Lung microvascular endothelial cell (primary cell): ENCODE results near the gene CRISP3. TPM values are rescaled to one million over a fixed set of nuclear protein-coding genes. Genes with fewer than 3 reads are reported as not detected.
"Not testable (repeated sequence)": the region's sequence is repeated elsewhere in the genome, so short reads cannot be mapped to it uniquely, and the experiment has no call there.

Experiments used
- DNase-seq, 2 donors: peaks; one replicate each; pipeline versions ENCODE4 v3.0.0 to v3.0.0-alpha.2; 2010; ENCODE audit warnings: low read depth in 2 of 2
- total RNA-seq: library from RNA; depleted of rRNA; stranded (reverse); fragments of >200 nt; gene quantifications from 2 replicates; pipeline ENCODE4 v1.2.1, GENCODE V29; 2014

The CRISP3 gene, protein sequence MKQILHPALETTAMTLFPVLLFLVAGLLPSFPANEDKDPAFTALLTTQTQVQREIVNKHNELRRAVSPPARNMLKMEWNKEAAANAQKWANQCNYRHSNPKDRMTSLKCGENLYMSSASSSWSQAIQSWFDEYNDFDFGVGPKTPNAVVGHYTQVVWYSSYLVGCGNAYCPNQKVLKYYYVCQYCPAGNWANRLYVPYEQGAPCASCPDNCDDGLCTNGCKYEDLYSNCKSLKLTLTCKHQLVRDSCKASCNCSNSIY
- not detected in 2 replicates for total RNA-seq

DNA sequence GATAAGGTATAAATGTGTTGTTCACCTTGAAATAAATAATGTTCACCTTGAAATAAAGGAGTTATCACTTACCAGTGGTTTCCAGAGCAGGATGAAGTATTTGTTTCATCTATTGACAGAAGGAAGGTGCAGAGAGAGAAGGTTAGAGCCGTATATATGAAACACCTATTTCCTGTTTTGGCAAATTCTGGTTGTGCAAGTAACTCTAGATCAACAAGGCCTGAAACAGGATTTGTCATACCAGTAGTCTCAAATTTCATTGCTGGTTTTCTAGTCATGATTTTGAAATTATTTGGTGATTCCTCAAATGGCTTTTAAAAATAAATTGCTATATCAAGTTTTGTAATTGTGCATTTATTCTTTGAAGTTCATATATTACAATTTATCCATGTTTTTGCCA, at the start of gene CRISP3:
TSS of gene CRISP3 (minus strand) at position 130 of the 400 bp plus-strand sequence. CDS start at position 109, 21 bp downstream.
- no peak for DNase-seq

DNA sequence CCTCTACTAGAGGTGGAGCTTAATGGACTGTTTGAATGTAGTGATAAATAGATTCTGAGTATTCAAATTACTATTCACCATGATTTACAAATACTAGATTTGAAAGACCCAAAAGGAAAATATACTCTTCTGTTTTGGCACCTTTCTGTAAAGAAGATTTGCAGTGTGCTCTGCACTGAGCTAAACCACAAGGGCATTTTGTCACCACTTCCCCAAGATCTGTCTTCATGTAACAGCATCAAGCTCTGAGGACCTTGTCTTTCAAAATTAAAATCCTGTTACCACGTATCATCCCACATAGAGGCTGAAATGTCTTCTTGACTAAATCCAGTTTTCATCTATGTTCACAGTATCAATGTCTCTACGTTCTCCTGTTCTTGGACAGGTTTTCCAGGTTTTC, 46.2 kb upstream of the CRISP3 start:
- no peak for DNase-seq

DNA sequence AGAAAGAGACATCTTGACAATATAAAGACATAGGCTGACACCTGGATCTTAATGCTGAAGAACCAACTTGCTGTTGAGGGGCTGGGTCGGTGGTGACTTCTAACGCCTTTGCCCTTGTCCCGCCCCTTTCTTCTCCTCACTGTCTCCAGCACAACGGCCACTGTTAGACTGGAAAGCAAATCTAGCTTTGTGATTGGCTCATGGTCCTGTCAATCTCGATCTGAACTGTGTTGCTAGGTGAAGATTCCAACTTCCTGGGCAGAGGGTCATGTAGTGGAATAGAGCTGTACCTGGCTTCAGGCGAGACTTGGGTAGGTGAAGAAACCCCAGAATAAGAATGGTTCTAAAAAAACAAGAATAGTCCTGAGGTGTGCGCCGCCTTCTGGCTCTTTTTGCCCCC, 43.0 kb upstream of the CRISP3 start, which contains the start of gene PGK2:
TSS of gene PGK2 (minus strand) at position 110 of the 400 bp plus-strand sequence. CDS start at position 12, 98 bp downstream.
- DNase-seq: peak in 1 of 2 donors; percentile 1

DNA sequence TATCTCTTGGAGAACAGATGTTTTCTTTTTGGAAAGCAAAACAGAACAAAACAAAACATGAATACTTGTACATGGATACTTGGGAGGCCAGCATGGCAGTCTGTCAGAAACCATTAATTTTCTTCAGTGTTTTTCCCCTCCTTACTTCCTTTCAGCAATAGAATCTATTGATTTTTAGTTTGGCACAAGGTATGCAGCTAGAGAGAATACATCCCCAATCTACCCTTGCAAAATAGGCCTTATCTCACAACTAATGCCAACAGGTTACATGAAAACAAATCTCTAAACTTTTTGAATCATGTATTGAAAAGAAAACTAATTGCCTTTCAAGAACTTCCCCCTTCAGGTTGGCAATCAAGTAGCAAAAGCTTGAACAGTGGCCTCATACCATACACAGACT, 40.1 kb upstream of the CRISP3 start:
- DNase-seq: no peak

DNA sequence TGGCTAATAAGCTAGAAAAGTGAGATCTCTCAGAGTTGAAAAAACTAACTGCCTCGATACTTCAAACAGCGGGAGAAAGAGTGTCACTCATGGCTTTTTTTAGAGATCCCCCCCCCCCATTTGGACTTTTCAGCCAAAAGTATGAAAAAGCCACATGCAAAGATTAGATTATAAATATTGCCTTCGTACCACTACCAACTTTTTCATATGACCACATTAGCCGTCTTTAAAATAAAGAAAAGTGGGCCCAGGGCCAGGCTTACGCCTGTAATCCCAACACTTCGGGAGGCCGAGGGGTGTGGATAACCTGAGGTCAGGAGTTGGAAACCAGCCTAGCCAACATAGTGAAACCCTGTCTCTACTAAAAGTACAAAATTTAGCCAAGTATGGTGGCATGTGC, 38.5 kb upstream of the CRISP3 start:
- no peak for DNase-seq

DNA sequence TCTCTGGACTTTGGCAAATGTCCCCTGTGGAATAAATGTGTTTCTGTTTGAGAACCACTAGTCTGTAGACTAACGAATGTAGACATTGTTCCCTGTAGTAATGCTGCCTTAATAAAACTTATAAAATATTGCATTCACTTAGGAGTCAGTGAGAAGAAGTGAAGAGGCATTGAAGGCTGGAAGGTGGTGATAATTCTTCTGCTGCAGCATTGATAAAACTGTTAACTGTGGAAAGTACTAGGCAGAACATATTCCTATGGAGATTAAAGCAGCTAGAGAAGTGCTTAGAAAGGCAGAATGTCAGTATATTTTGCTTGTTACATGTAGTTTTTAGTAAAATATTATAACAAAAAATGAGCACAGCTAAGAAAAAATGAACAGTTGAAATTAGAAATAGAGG, 38.1 kb upstream of the CRISP3 start:
- DNase-seq: no peak

DNA sequence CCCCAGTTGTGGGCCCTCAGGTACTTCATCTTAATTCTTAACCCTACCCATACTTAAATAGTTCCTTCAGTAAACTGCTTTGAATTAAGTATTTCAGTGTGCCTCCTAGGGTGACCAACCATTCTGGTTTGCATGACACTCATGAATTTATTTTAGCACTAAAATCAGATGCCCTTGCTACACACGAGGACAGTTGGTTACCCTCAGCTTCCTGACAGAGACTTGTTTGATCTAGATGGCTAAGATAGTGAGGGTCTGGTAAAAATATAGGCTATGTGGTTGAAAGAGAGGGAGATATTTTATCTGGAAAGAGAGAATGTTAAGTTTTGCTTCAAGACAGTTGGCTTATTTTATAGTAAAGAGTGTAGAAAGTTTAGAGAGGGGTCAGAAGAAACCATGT, 32.3 kb upstream of the CRISP3 start:
- no peak for DNase-seq

DNA sequence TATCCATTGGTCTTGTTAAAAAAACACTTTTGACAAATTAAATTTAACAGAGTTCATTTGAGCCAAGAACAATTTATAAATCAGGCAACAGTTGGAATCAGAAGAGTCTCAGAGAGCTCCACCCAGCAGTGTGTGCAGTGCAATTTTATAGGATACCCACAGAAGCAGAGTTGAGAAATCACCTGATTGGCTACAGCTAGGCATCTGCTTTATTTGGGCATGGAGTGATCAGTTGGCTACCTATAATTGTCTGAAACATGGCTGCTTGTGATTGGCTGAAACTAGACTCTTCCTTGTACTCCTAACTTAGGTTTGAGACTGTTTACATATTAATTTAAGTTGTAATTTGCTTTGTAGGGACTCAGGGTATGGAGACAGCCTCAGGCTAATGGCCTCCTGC, 30.9 kb upstream of the CRISP3 start:
- DNase-seq: no peak

DNA sequence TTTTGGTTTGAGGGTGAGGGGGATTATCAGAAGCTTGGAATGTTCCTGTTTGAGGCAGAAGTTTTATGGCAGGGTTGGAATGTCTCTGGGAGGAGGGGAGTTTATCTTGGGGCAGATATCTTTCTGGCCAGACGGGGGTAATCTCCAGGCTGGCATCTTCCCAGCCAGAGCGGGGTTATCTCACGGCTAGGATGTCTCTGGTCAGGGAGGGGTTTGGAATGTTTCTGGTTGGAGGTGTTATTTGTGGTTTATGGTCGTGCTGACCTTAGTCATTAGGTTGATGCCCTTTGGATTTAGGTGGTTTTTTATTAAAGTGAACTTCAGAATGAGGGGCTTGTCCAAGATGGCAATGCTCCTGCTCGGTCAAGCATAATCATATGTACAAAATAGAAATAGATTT, 28.1 kb upstream of the CRISP3 start:
- DNase-seq: no peak

DNA sequence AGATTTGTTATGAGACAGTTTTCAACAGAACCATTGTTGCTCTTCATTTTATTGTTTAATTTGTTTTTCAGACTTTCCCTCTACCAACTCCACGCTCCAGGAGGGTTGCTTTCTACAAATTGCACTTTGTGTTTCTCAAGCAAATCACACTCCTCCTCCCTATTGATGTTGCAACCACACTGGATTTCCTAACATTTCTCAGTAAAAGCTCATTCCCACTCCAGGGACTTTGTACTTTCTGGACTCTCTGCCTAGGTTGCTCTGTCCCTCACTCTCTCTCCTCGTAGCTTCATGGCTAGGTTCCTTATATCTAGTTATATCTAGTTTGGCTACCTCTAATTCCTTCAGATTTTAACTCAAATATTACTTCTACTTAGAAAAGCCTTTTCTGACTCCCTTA, 22.6 kb upstream of the CRISP3 start:
- no peak for DNase-seq

DNA sequence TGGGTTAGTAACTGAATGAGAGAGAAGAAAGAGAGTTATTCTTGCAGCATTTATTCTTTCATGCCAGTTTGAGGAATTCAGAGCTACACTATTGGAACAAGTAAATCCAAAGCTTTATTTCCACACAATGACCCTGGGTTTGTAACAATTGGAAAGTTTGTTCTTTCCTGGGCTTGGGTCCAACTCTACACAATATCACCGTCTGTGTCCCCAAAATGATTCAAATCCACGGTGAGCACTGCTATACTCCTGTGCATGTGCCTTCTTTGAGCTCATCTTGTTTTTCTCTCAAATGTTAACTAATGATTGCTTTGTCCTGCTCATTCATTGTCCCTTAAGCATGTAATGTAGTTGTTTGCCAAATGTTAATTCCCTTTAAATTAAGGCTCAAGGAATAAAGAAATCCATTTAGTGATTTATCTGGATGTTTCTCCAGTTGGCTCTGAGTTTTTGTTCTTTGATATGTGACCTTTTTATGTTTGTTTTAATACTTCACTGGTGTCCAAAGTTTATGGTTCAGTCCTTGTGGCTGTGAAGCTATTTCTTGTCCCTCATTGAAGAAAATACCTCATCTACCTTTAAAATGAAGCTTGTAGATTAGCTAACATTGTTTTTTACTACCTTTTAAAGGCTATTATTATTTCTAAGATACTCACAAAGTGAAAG, 20.5 kb upstream of the CRISP3 start:
- DNase-seq: peak in 1 of 2 donors; percentile 12

DNA sequence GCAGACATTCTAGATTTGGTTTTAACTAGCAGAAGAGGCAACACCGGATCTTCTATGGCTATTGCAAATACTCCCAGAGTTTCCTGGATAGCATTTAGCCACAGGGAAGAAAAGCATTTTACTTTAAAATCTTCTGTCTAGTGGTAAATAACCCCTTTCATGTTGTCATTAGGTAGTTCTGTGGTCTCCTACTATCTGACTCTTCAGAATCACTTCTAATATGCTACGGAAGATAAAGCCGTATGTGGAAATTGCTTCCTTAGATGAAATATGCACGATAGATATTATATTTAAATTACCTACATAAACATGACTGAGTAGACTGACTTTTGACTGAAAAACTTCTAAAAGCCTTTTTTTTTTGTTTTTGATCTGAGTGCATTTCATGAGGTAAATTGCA, 759 bp downstream of the CRISP3 start:
- DNase-seq: no peak

DNA sequence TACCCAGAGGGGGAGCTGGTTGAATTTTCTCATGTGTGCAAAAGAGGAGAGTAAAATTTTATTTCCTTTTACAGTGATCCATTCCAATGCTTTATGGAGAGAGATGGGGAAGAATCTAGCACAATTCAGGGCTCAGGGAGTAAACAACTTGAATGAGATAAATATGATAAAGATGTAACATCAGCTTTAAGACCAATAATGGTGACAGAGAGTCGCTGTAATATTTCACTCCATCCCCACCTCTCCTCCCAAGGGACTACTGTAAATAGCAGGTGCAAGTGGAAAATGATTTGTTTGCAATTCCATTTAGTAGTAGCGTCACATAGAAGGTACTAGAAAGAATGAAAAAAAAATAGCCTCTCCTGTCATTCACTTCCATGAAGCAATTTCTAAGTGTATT, 4.8 kb downstream of the CRISP3 start:
- no peak for DNase-seq

DNA sequence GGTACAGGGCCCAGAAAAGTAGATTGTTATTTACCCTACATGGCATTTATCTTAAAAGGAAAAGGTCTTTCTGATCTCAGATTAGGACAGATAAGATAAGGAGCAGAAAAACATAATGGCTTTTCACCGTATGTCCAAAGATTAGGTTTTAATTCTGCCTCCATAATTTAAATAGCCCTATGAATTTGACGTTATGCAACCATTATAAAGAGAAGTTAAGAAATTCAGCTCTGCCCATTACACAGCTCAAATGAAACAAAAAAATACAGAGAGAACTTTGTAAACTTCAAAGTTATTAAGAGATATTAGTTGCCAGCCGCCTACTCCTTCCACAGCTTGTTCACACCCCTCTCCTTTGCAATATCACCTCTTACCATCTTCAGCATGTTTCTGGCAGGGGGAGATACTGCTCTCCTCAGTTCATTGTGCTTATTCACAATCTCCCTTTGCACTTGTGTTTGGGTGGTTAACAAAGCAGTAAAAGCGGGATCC, 8.1 kb downstream of the CRISP3 start:
- DNase-seq: no peak

DNA sequence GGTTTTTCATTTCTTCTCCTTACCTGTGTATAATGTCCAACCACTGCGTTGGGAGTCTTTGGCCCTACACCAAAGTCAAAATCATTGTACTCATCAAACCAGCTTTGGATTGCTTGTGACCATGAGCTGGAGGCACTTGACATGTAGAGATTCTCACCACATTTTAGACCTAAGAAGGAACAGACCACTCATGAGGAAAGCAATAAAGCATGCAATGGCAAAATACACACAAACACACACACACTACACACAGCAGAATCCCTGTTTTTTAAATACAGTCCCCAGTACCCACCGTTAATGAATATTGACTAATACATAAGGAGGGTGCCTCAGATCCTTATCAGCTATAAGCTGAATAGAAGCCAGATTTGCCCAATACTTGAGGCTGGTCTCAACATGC, 10.5 kb downstream of the CRISP3 start:
- no peak for DNase-seq

DNA sequence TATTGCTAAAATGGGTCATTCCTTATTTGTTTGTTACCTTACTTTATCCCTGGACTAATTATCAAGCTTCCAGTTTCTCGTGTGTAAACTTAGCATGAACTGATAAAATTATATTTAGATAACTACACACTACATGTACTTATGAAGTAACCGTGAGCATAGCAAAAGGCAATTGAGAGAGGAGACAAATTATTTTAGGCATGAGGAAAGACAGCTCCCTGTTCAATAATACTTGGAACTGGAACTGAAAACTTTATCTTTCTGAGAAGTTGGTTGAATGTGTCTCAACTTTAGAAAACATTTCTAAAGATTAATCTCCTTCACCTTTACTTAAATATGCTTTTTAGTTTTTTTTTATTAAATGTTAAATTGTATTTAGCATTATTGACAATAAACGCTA, 11.4 kb downstream of the CRISP3 start:
- no peak for DNase-seq

DNA sequence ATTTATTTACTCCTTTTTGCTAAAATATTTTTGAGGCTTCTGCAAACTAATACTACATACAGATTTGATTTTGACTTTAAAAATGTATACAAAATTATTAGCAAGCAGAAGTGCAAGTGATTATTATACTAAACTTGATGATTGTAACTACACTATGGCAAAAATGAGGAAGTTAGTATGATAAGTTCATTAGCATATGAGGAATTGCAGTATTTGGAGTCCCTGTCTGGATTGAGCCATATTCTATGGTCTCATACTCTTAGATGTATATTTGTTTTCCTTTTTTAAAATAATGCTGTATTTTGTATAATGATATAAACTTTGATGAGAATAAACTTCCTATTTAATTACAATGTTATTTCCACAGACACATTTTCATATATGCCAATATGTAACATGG, 13.9 kb downstream of the CRISP3 start:
- no peak for DNase-seq

DNA sequence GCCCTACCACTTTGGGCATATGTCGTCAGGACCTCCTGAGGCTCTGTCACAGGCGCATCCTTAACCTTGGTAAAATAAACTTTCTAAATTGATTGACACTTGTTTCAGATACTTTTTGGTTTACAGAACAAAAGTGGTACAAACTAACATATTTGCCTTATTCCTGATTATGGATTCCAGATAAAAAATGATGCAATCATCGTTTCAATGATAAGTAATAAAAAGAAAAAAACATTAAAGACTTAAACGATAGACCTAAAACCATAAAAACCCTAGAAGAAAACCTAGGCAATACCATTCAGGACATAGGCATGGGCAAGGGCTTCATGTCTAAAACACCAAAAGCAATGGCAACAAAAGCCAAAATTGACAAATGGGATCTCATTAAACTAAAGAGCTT, 20.3 kb downstream of the CRISP3 start:
- not testable (repeated sequence) for DNase-seq

DNA sequence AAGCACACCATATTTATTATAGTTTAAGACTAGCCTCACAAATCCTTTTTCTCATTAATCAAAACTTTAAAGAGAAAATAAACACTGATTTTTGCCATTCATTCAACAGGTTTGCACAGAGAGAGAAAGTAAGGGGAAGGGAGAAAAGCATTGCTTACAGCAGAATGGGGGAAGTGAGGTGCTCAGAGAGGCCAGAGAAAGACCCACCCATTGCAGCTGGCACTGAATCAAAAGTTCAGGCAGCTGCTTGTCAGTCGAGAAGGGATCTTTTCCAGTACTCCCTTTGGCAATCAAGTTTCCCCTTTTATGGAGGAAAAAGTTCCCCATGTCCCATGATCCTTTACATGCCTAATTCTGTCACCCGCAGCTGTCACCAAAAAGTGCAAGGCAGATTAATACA, 22.9 kb downstream of the CRISP3 start:
- DNase-seq: no peak

DNA sequence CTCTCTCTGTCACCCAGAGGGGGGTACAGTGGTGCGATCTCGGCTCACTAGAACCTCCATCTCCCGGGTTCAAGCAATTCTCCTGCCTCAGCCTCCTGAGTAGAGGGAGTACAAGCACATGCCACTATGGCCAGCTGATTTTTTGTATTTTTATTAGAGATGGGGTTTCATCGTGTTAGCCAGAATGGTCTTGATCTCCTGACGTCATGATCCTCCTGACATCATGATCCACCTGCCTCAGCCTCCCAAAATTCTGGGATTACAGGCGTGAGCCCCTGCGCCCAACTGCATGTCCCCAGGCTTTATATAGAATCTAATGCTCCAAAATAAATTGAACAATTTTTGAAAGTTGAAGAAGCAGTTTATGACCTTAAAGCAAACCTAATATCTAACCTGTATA, 23.8 kb downstream of the CRISP3 start:
- no peak for DNase-seq

DNA sequence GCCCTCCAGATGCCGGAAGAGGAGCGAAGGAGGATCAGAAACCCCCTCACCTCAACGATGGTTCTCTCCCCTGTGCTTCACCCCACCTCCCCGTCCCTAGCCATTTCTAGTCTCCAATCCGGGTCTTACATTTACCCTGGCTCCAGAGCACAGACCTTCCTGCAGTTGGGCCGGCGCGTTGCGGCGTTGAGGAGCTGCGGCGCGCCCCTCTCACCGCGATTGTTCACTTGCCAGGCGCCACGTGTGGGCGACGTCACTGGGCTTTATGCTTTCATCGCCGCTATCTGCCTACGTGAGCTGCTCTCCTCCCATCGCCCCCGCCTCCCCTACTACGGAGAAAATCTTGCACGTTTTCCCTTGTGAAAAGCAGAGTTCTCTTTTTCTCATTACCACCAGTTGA, 30.8 kb downstream of the CRISP3 start, which contains the start of gene CRISP2:
TSS of gene CRISP2 (minus strand) at position 198 of the 400 bp plus-strand sequence. CDS start 4,347 bp downstream, outside the sequence.
- no peak for DNase-seq

DNA sequence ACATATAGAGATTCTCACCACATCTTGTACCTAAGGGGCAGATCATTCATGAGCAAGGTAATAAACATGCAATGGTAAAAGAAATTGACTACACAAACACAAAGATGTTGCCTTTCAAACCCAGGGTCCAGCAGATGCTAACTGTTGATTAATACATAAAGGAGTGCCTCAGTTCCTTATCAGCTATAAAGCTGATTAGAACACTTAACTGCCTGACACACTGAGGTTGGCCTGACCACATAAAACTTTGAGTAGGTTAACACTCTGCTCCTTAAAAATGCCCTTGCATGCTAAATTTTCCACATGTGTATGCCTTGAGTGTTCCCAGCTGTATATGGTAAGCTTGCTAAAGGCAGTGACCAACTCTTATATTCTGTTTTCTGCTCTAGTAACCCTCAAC, 45.7 kb downstream of the CRISP3 start:
- DNase-seq: no peak

DNA sequence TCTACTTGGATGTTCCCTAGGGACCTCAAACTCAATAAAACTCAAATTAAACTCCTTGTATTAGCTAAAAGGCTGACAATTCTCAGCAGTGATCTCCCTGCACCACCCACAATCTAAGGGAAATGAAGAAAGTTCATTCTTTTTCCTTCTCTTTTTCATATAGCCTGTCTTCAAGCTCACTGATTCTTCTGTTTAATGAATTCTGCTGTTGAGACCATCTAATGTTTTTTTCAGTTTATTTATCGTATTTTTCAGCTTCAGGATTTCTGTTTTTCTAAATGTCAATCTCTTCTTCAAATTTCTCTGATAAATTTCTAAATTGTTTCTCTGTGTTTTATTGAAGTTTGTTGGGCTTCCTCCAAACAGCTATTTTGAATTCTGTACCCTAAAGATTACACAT, 50.7 kb downstream of the CRISP3 start:
- no peak for DNase-seq
